HG02852 (cell line): ENCODE data around the gene SRPK2.
A peak's percentile ranks its signal among the peaks of the same experiment; 100 is the strongest.

Experiments used
- ATAC-seq: cut with Tn5 transposase; IDR thresholded peaks from one replicate; pipeline ENCODE4 v1.9.1; 2021; ENCODE audit warnings: mild to moderate bottlenecking, moderate library complexity; ENCODE audit not compliant: unreplicated experiment

Gene SRPK2

GRCh38 chr7:105229641-105230040 lies 159.1 kb downstream of the SRPK2 start:
- no peak for ATAC-seq

- no peak for ATAC-seq
Measured at GRCh38 chr7:105228555-105228954, 160.2 kb downstream of the SRPK2 start.

GRCh38 chr7:105227391-105227790 lies 161.3 kb downstream of the SRPK2 start:
- no peak for ATAC-seq

- peak; percentile 85 for ATAC-seq
Measured at GRCh38 chr7:105224884-105225651, 163.7 kb downstream of the SRPK2 start.

GRCh38 chr7:105222953-105223352 lies 165.8 kb downstream of the SRPK2 start:
- ATAC-seq = no peak

- no peak for ATAC-seq
Measured at GRCh38 chr7:105219771-105220160, 169.0 kb downstream of the SRPK2 start.

- no peak for ATAC-seq
Measured at GRCh38 chr7:105218939-105219770, 169.6 kb downstream of the SRPK2 start.

- no peak for ATAC-seq
Measured at GRCh38 chr7:105218215-105218614, 170.5 kb downstream of the SRPK2 start.

- ATAC-seq = no peak
Measured at GRCh38 chr7:105216786-105217185, 171.9 kb downstream of the SRPK2 start.

- ATAC-seq = no peak
Measured at GRCh38 chr7:105215821-105216220, 172.9 kb downstream of the SRPK2 start.

GRCh38 chr7:105215182-105215581 lies 173.5 kb downstream of the SRPK2 start:
- no peak for ATAC-seq

- ATAC-seq = no peak
Measured at GRCh38 chr7:105213611-105214010, 175.1 kb downstream of the SRPK2 start.

GRCh38 chr7:105212212-105212611 lies 176.5 kb downstream of the SRPK2 start:
- ATAC-seq = no peak

GRCh38 chr7:105210721-105211205 lies 178.0 kb downstream of the SRPK2 start:
- ATAC-seq = peak; percentile 91

GRCh38 chr7:105209870-105210269 lies 178.9 kb downstream of the SRPK2 start:
- no peak for ATAC-seq

GRCh38 chr7:105209433-105209832 lies 179.3 kb downstream of the SRPK2 start:
- ATAC-seq = no peak

- ATAC-seq = no peak
Measured at GRCh38 chr7:105206985-105207384, 181.7 kb downstream of the SRPK2 start.

GRCh38 chr7:105205592-105206237 lies 183.0 kb downstream of the SRPK2 start:
- no peak for ATAC-seq

- no peak for ATAC-seq
Measured at GRCh38 chr7:105204953-105205352, 183.8 kb downstream of the SRPK2 start.

GRCh38 chr7:105204520-105204919 lies 184.2 kb downstream of the SRPK2 start:
- ATAC-seq = no peak

- ATAC-seq = no peak
Measured at GRCh38 chr7:105202616-105203015, 186.1 kb downstream of the SRPK2 start.
